Caco-2 (cell line): ENCODE measurements around the gene APOL4. TPM values are rescaled to one million over a fixed set of nuclear protein-coding genes. Genes with fewer than 3 reads are reported as not detected.

Source experiments
- BruUV-seq: library from RNA; stranded (reverse); fragments of 400-500 nt; replicated peaks from 2 replicates; lab custom pipeline; 2021; lab: Mats Ljungman, UMichigan
- CTCF ChIA-PET: fragments of 300-600 bp; sonication (Branson Sonifier 250); formaldehyde crosslinking; loops from one replicate; lab custom pipeline; 2022; ENCODE audit warnings: antibody characterized with exemption; lab: Charles Lee
- POLR2A ChIA-PET: fragments of 300-600 bp; sonication (Branson Sonifier 250); formaldehyde crosslinking; loops from one replicate; lab custom pipeline; 2022; ENCODE audit warnings: antibody characterized with exemption; lab: Charles Lee
- DNase-seq, 2 experiments: peaks; one replicate each; pipeline versions ENCODE4 v3.0.0 to v3.0.0-alpha.2; 2020 to 2022
- H3K27me3 ChIP-seq: replicated peaks from 2 replicates; pipeline ENCODE4 v1.6.0; 2011; ENCODE audit warnings: low read length; ENCODE audit not compliant: control insufficient read depth, insufficient read depth
- H3K36me3 ChIP-seq: 2 replicates; pipeline ENCODE4 v1.5.1; 2011; ENCODE audit warnings: low read length; ENCODE audit not compliant: control insufficient read depth, insufficient read depth
- H3K4me1 ChIP-seq: fragments of 250-450 bp; sonication (Bioruptor Pico); 2 replicates; pipeline ENCODE4 v1.5.1; 2020; ENCODE audit warnings: mild to moderate bottlenecking
- H3K4me3 ChIP-seq: 2 replicates; pipeline ENCODE4 v1.5.1; 2011; ENCODE audit warnings: low read depth, mild to moderate bottlenecking, control low read depth, low read length
- H3K9me3 ChIP-seq: fragments of 250-450 bp; sonication (Bioruptor Pico); 2 replicates; pipeline ENCODE4 v1.5.1; 2020; ENCODE audit warnings: mild to moderate bottlenecking, moderate library complexity
- H3K27ac Mint-ChIP-seq: one replicate; pipeline ENCODE4 v1.8.0; 2022; ENCODE audit warnings: mixed read lengths; ENCODE audit not compliant: unreplicated experiment
- H3K27me3 Mint-ChIP-seq: one replicate; pipeline ENCODE4 v1.8.0; 2022; ENCODE audit warnings: mixed read lengths; ENCODE audit not compliant: insufficient read depth, unreplicated experiment
- H3K36me3 Mint-ChIP-seq: one replicate; pipeline ENCODE4 v1.8.0; 2022; ENCODE audit warnings: mild to moderate bottlenecking, mixed read lengths; ENCODE audit not compliant: insufficient read depth, unreplicated experiment
- H3K4me1 Mint-ChIP-seq: one replicate; pipeline ENCODE4 v1.8.0; 2022; ENCODE audit warnings: low read depth, mixed read lengths; ENCODE audit not compliant: unreplicated experiment
- H3K4me3 Mint-ChIP-seq: one replicate; pipeline ENCODE4 v1.8.0; 2022; ENCODE audit warnings: mild to moderate bottlenecking, moderate library complexity, mixed read lengths; ENCODE audit not compliant: unreplicated experiment
- H3K9me3 Mint-ChIP-seq: one replicate; pipeline ENCODE4 v1.8.0; 2022; ENCODE audit warnings: mixed read lengths; ENCODE audit not compliant: unreplicated experiment
- intact Hi-C: fragments of 100-400 bp; cut with micrococcal nuclease; formaldehyde crosslinking; loops from one replicate; pipeline ENCODE4 v1.10.0; 2022; ENCODE audit not compliant: unreplicated experiment
- total RNA-seq: library from RNA; stranded (reverse); gene quantifications from 2 replicates; pipeline ENCODE4 v1.2.3, GENCODE V29; 2022
- TF ChIP-seq, protein P1 (sequence below), 2 experiments: fragments of 200-600 bp in 1 of 2; IDR thresholded peaks; 1 replicate in 1 of 2; 2 replicates in 1 of 2; pipeline versions ENCODE4 v1.5.1 to v1.8.0; 2011 to 2022; ENCODE audit warnings: antibody characterized with exemption in 1 of 2, control low read depth in 1 of 2, inconsistent platforms in 1 of 2, low read depth in 1 of 2, low read length in 1 of 2, mild to moderate bottlenecking in 1 of 2, moderate library complexity in 1 of 2; ENCODE audit not compliant: insufficient read depth in 1 of 2, severe bottlenecking in 1 of 2, unreplicated experiment in 1 of 2

APOL4 gene
- total RNA-seq, 1 experiment from 2014 or later = not detected

DNA sequence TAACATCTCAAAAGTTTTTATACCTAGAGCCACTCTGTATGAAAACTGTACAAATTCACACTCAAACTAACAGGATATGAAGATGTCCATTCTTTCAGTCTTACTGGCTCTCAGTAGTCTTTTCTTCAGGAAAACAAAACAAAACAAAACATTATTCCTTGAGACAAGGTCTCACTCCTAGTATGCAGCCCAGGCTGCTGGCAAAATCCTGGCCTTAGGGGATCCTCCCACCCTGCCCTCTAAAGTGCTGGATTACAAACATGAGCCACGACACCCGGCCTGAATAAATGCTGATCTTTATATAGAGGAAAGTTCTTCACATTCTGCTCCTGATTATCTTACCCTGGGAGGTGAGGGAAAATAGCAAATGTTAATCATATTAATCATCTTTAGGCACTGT, 32.6 kb upstream of the APOL4 start:
- Histone ChIP-seq H3K27me3 (no peaks in the 10 kb centered on the region), H3K9me3 (no peaks in the 10 kb centered on the region), H3K4me3 (no peak overlapping the region), H3K36me3 (no peaks in the 10 kb centered on the region), H3K4me1 (no peaks in the 10 kb centered on the region)
- H3K4me3 Mint-ChIP-seq = no peak overlapping the region
- DNase-seq = no peak
- ChIA-PET POLR2A (no interaction called here), CTCF (no interaction called here)
- BruUV-seq = no TSS peak
- H3K36me3 Mint-ChIP-seq = no peaks in the 10 kb centered on the region
- no peaks in the 10 kb centered on the region for H3K27me3 Mint-ChIP-seq
- H3K27ac Mint-ChIP-seq = no peak overlapping the region
- intact Hi-C loops = no loop called here
- H3K9me3 Mint-ChIP-seq = no peaks in the 10 kb centered on the region
- TF ChIP-seq, protein P1, sequence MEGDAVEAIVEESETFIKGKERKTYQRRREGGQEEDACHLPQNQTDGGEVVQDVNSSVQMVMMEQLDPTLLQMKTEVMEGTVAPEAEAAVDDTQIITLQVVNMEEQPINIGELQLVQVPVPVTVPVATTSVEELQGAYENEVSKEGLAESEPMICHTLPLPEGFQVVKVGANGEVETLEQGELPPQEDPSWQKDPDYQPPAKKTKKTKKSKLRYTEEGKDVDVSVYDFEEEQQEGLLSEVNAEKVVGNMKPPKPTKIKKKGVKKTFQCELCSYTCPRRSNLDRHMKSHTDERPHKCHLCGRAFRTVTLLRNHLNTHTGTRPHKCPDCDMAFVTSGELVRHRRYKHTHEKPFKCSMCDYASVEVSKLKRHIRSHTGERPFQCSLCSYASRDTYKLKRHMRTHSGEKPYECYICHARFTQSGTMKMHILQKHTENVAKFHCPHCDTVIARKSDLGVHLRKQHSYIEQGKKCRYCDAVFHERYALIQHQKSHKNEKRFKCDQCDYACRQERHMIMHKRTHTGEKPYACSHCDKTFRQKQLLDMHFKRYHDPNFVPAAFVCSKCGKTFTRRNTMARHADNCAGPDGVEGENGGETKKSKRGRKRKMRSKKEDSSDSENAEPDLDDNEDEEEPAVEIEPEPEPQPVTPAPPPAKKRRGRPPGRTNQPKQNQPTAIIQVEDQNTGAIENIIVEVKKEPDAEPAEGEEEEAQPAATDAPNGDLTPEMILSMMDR (IDR thresholded peaks at IDR 0.05; ENCODE audit: insufficient read depth in 1 of 2, low read depth in 1 of 2, low read length in 1 of 2, severe bottlenecking in 1 of 2, unreplicated experiment in 1 of 2) = no peak
- H3K4me1 Mint-ChIP-seq = peaks cover 4% of the 10 kb centered on the region

DNA sequence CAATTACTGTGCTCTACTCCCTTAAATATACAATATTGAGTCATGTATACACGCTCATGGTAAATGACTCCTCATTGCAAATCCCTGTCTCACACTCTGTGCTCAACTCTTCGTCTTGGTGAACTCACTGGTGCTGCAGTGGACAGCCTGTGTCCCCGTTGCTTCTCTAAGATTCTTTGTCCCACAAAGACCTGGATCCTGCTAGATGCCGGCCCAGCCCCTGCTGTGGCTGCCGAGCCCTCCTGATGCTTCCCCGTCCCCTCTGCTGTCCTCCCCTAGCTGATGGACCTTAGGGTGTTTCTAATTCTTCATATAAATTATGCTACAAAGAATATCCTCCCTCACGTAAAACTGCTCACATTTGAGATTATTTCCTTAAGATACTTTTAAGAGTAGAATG, 32.2 kb upstream of the APOL4 start:
- no peak overlapping the region for H3K4me3 Mint-ChIP-seq
- H3K27ac Mint-ChIP-seq = no peak overlapping the region
- intact Hi-C loops = no loop called here

DNA sequence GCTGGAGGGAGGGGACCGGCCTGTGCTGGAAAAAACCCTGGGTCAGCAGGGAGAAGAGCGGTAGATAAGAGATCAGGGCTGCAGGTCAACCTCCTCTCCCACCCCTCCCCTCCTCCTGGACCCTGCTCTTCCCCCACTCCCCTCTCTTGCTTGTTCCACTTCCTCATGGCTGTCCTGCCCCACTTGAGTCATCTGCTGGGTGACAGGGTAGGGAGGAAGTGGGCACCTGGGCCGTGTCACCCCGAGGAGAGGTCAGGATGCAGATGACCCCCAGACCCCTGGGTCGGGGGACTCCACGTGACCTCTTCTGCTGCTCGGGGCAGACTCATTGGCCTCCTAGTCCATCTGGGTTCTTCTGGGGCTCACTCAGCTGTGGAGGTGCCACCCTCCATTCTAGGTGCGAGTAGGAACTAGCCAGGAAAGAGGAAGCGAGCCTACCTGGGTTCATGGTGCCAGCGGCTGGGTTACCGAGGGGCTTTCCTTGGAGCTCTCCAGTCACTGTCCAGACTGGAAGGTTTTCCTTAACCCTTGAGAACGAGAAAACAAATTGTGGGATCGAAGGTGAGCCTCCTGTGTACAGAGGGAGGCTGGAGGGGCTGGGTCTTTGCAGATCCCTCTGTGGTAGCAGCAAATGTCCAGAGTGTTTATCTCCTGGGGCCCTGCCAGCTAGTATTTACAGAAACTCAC, 31.2 kb upstream of the APOL4 start:
- no peak overlapping the region for H3K27ac Mint-ChIP-seq

More for the DNA sequence above, 32.2 kb upstream of the APOL4 start:
- H3K36me3 ChIP-seq = no peaks in the 10 kb centered on the region
- no peak overlapping the region for H3K4me3 ChIP-seq
- Mint-ChIP-seq H3K27me3 (no peaks in the 10 kb centered on the region), H3K36me3 (no peaks in the 10 kb centered on the region), H3K4me1 (no peaks in the 10 kb centered on the region), H3K9me3 (no peaks in the 10 kb centered on the region)
- TF ChIP-seq, protein P1 (IDR thresholded peaks at IDR 0.05; ENCODE audit: insufficient read depth in 1 of 2, low read depth in 1 of 2, low read length in 1 of 2, severe bottlenecking in 1 of 2, unreplicated experiment in 1 of 2) = no peak
- CTCF ChIA-PET = no interaction called here
- no TSS peak for BruUV-seq
- H3K4me1 ChIP-seq = no peaks in the 10 kb centered on the region
- DNase-seq = no peak
- H3K27me3 ChIP-seq = no peaks in the 10 kb centered on the region
- POLR2A ChIA-PET = no interaction called here
- no peaks in the 10 kb centered on the region for H3K9me3 ChIP-seq

More for the DNA sequence above, 31.2 kb upstream of the APOL4 start:
- Histone ChIP-seq H3K27me3 (no peaks in the 10 kb centered on the region), H3K9me3 (no peaks in the 10 kb centered on the region), H3K4me3 (no peak overlapping the region), H3K36me3 (no peaks in the 10 kb centered on the region), H3K4me1 (no peaks in the 10 kb centered on the region)
- intact Hi-C loops = no loop called here
- Mint-ChIP-seq H3K4me1 (no peaks in the 10 kb centered on the region), H3K9me3 (no peaks in the 10 kb centered on the region), H3K27me3 (no peaks in the 10 kb centered on the region), H3K36me3 (no peaks in the 10 kb centered on the region), H3K4me3 (no peak overlapping the region)
- TF ChIP-seq, protein P1 (IDR thresholded peaks at IDR 0.05; ENCODE audit: insufficient read depth in 1 of 2, low read depth in 1 of 2, low read length in 1 of 2, severe bottlenecking in 1 of 2, unreplicated experiment in 1 of 2) = no peak
- no TSS peak for BruUV-seq
- POLR2A ChIA-PET = interaction anchor here (0.6 kb wide), 1 partner anchor 103 kb away, joined by 3 read pairs; no protein-coding TSS in a partner anchor
- DNase-seq = no peak
- CTCF ChIA-PET = no interaction called here
